ENCODE measurements around the gene HOMER2. TPM values are rescaled to one million over a fixed set of nuclear protein-coding genes. Genes with fewer than 3 reads are reported as not detected.
"Not testable (repeated sequence)": the region's sequence is repeated elsewhere in the genome, so short reads cannot be mapped to it uniquely, and the experiment has no call there.

Gene HOMER2
- total RNA-seq, 1 donor: 14.8 TPM

DNA sequence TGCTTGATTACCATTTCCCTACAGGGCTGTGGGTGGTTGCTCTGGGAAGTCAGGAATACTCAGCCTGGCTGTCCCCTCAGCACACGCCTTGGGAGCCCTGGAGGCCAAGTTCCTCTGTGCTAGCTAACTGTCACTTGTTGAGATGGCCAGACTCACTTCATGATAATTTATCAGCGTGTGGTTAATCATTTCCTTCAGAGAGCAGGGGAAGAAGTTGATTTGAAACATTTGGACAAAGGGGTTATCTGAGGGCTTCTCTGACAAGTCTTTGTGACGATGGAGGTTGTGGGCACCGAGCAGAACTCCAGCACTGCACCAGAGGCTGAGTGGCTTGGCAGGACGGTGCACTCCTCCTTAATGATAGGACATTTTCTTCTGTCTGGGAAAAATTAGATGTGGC lies 81.2 kb downstream of the HOMER2 start:
- peak in 2 of 3 donors; percentile 42 to 78 for DNase-seq (ENCODE audit: low read depth in 2 of 3, low spot score in 2 of 3)

GRCh38 chr15:82870727-82871320 lies 81.7 kb downstream of the HOMER2 start:
- peak in 2 of 3 donors; percentile 23 to 57 for DNase-seq (ENCODE audit: low read depth in 2 of 3, low spot score in 2 of 3)

- DNase-seq (ENCODE audit: low read depth in 2 of 3, low spot score in 2 of 3): not testable (repeated sequence)
Observed at GRCh38 chr15:82865981-82866380, 86.5 kb downstream of the HOMER2 start.

GRCh38 chr15:82865581-82865980 lies 86.9 kb downstream of the HOMER2 start:
- DNase-seq (ENCODE audit: low read depth in 2 of 3, low spot score in 2 of 3): not testable (repeated sequence)

DNA sequence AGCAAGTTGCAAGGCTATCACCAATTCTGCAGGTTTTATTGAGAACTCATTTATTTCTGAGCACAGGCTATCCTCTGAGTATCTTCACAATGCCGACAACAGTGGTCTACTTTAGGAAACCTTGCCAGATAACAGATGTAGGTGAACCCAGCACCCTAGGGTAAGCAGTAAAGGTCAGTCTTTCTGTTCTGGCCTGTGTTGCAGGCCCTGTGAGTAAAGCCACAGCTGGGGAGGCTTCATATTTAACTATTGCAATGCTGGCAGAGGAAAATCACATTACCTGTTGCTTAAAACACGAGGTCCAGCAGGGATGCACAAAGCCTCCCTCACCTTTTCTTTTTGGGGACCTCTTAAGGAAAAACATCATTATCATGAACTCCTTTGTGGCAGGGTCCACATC lies 87.6 kb downstream of the HOMER2 start:
- DNase-seq (ENCODE audit: low read depth in 2 of 3, low spot score in 2 of 3): no peak

DNA sequence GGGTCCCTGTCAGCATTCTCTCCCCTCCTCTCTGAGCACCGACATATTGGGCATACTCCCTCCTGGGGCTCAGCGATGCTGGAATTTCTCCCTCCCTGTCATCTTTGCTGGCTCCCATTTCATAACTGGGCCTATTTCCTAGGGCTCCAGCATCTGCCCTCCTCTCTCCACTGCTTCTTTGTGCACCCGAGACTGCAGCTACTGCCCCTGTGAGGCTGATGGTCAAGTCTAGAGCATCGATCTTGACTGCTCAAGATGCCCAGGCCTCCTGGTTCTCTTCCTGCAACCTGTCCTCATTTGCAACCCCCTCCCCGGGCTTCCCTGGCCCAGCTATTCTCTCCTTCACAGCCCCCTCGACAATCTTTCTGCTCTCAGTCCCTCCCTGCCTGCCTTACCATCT lies 89.6 kb downstream of the HOMER2 start:
- DNase-seq (ENCODE audit: low read depth in 2 of 3, low spot score in 2 of 3): no peak

GRCh38 chr15:82858932-82859331 lies 93.6 kb downstream of the HOMER2 start:
- DNase-seq (ENCODE audit: low read depth in 2 of 3, low spot score in 2 of 3): no peak

- no peak for DNase-seq (ENCODE audit: low read depth in 2 of 3, low spot score in 2 of 3)
Observed at GRCh38 chr15:82856397-82857170, 95.9 kb downstream of the HOMER2 start.

GRCh38 chr15:82855286-82856100 lies 97.0 kb downstream of the HOMER2 start:
- peak in 2 of 3 donors; percentile 31 to 61 for DNase-seq (ENCODE audit: low read depth in 2 of 3, low spot score in 2 of 3)

- no peak for DNase-seq (ENCODE audit: low read depth in 2 of 3, low spot score in 2 of 3)
Observed at GRCh38 chr15:82854554-82854953, 98.0 kb downstream of the HOMER2 start.

- peak in 2 of 3 donors; percentile 46 to 62 for DNase-seq (ENCODE audit: low read depth in 2 of 3, low spot score in 2 of 3)
Observed at GRCh38 chr15:82852941-82853561, 99.5 kb downstream of the HOMER2 start.

DNA sequence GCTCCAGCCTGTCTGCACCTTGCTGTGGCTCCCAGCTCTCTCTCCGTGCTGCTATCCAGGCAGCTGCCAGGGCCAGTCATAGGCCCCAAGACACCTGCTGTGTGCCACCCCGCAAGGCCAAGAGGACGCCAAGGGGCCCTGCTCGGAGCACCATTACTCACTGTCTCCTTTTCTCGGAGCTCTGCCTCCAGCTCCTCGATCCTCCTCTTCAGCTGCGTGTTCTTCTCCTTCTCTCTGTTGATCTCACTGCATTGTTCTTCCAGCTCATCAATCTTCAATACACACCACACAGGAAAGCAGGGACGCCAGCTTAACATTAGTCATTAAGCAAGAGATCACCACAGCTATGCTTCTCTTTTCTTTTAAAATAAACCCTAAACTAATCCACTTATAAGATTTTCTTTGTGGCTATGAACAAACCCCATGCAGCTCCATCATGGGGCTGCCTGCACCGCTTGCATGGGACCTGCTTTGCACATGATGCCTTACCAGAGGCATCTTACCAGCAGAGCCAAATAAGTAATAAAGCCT lies 100.5 kb downstream of the HOMER2 start:
- DNase-seq (ENCODE audit: low read depth in 2 of 3, low spot score in 2 of 3): no peak

DNA sequence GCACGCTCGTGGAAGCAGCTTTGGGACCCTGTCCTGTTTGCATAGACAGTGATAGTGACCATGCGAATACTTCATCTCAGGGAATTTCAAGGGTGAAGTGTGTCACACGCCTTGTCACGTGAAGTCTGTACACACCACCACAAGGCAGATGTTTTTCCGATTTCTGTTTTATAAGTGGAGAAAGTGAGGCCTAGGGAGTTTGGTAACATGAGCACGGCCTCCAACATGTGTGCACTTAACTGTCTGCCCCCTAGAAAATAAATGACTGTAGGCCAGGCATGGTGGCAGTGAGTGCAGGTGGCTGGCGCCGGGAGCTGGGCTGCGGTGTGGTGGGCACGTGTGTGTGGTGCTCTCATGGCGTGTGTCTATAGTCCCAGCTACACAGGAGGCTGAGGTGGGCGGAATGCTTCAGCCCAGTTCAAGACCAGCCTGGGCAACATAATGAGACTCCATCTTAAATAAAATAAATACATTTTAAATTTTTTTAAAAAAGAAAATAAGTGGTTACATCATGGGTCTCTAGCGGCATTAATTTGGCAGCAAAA lies 101.1 kb downstream of the HOMER2 start:
- DNase-seq (ENCODE audit: low read depth in 2 of 3, low spot score in 2 of 3): no peak

- no peak for DNase-seq (ENCODE audit: low read depth in 2 of 3, low spot score in 2 of 3)
Observed at GRCh38 chr15:82850731-82851130, 101.8 kb downstream of the HOMER2 start.

DNA sequence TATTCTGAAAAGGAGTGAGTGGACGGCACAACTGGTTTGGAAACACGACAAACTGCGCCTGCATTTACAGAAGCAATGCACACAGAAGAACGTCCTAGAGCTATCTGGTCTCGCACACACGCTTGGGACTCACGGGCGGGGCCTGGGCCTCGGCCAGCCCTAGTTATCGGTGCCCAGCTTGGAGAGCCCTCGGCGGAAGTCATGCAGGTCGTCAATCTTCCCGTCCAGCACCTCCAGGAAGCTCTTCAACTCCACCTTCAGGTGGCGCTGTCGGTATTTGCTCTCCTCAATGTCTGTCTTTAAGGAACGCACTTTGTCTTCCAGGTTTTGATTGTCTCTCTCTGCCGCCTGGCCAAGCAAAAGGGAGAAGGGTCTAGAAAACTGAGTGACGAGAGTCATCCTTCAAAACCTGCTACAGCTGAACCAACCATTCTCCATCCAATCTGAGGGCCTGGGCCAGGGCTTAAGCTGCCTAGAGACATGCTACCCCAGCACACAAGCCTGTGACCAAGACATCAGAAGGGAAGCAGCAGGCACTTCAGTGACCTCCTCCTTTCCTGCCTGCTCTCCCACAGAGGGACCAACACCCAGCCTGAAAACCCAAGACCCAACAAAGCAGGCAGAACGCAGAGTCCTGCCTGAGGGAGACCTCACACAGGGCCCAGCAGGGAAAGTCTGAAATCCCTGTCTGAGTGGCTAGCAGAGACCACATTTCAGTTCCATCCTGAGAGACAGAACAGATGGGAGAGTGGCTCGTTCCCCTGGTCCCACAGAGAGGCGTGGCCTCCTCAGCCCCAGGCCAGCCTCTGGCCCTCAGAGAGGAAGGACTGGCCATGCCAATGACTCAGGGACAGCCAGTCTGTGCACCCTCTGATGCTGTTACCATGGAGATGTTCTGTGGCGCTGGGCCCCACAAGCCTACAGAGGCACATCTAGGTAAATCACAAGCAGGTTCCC lies 102.7 kb downstream of the HOMER2 start:
- DNase-seq (ENCODE audit: low read depth in 2 of 3, low spot score in 2 of 3): peak in 2 of 3 donors; percentile 94 to 97

- DNase-seq (ENCODE audit: low read depth in 2 of 3, low spot score in 2 of 3): no peak
Observed at GRCh38 chr15:82848241-82848993, 104.1 kb downstream of the HOMER2 start.

GRCh38 chr15:82847703-82848102 lies 104.8 kb downstream of the HOMER2 start:
- DNase-seq (ENCODE audit: low read depth in 2 of 3, low spot score in 2 of 3): no peak

DNA sequence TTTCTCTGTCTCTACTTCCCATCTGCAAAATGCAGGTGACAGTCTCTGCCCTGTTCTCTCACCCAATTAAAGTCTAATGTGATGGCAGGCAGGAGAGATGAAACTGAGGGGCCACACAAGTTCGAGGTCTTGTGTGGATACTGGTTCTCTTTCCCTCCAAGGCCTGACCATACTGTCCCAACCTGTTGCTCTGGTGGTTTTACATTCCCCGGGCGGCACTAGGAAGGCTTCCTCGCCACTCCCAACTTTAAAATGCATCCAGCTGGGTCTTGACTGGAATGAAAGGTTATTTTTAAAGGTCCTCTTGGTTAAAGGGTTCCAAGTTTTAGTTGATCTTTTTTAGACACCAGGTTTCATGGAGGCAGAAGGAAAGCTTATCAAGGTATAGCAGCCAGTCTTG lies 105.9 kb downstream of the HOMER2 start:
- no peak for DNase-seq (ENCODE audit: low read depth in 2 of 3, low spot score in 2 of 3)

GRCh38 chr15:82845686-82846085 lies 106.8 kb downstream of the HOMER2 start:
- no peak for DNase-seq (ENCODE audit: low read depth in 2 of 3, low spot score in 2 of 3)
